ENCODE results near the gene LTBP1. TPM values are rescaled to one million over a fixed set of nuclear protein-coding genes. Genes with fewer than 3 reads are reported as not detected.

Gene LTBP1
- total RNA-seq, 1 donor = 33.7 TPM

DNA sequence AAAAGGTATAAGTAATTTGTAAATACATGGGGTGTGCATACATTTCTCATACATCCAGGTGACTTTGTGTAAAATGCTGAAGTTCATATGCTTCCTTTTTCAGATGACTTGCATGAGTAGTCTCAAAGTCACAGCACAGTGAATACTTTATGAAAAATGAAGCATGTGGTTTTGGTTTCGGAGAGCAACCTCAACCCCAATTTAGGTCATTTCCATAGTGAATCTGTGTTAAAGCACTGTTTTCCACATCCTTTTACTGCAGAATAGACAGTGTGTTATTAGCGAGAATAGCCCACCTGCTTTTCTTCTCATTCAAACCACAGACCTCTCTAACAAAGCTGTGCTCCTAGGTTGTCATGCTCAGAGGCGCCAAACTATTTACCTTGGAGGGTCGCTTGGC, 325.2 kb downstream of the LTBP1 start:
- TF ChIP-seq, protein P1, sequence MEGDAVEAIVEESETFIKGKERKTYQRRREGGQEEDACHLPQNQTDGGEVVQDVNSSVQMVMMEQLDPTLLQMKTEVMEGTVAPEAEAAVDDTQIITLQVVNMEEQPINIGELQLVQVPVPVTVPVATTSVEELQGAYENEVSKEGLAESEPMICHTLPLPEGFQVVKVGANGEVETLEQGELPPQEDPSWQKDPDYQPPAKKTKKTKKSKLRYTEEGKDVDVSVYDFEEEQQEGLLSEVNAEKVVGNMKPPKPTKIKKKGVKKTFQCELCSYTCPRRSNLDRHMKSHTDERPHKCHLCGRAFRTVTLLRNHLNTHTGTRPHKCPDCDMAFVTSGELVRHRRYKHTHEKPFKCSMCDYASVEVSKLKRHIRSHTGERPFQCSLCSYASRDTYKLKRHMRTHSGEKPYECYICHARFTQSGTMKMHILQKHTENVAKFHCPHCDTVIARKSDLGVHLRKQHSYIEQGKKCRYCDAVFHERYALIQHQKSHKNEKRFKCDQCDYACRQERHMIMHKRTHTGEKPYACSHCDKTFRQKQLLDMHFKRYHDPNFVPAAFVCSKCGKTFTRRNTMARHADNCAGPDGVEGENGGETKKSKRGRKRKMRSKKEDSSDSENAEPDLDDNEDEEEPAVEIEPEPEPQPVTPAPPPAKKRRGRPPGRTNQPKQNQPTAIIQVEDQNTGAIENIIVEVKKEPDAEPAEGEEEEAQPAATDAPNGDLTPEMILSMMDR (IDR thresholded peaks at IDR 0.05; ENCODE audit: insufficient read depth, low read depth, low read length) = no peak
- no peak overlapping the region for H3K4me3 ChIP-seq (ENCODE audit: low read depth, low read length)
- no peak for DNase-seq (ENCODE audit: low read depth)

DNA sequence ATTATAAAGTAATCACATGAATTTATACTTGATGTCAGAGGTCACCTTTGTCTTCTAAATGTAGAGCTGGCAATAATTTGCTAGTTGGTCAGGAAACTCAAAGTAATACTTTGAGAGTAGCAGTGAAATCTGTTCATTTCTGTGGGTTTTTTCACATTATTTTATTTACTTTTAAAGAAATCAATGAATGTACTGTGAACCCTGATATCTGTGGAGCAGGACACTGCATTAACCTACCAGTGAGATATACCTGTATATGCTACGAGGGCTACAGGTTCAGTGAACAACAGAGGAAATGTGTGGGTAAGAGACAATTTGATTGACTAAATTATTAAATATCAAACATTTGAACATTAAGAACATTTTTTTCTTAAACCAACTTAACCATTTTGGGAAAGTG, 326.7 kb downstream of the LTBP1 start:
- H3K4me3 ChIP-seq (ENCODE audit: low read depth, low read length) = no peak overlapping the region
- TF ChIP-seq, protein P1 (IDR thresholded peaks at IDR 0.05; ENCODE audit: insufficient read depth, low read depth, low read length) = no peak
- DNase-seq (ENCODE audit: low read depth) = no peak

DNA sequence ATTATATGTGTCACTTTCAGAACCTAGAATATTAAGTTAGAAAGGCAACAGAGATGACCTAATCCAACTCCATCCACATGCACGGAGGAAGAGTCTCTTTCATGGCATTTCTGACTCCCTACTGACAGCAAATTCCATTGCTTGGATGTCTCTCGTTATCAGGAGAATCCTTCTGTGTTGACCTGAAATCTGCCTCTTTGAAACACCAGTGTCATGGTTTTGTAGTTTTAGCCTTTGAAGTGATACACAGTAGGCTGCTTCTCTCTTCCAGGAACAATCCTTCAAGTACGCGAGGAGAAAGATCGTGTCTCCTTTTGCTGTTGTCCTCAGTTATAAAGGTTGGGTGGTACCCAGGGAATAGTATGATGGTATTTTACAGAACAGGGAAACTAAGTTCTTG, 327.8 kb downstream of the LTBP1 start:
- no peak for DNase-seq (ENCODE audit: low read depth)
- TF ChIP-seq, protein P1 (IDR thresholded peaks at IDR 0.05; ENCODE audit: insufficient read depth, low read depth, low read length) = no peak
- no peak overlapping the region for H3K4me3 ChIP-seq (ENCODE audit: low read depth, low read length)

DNA sequence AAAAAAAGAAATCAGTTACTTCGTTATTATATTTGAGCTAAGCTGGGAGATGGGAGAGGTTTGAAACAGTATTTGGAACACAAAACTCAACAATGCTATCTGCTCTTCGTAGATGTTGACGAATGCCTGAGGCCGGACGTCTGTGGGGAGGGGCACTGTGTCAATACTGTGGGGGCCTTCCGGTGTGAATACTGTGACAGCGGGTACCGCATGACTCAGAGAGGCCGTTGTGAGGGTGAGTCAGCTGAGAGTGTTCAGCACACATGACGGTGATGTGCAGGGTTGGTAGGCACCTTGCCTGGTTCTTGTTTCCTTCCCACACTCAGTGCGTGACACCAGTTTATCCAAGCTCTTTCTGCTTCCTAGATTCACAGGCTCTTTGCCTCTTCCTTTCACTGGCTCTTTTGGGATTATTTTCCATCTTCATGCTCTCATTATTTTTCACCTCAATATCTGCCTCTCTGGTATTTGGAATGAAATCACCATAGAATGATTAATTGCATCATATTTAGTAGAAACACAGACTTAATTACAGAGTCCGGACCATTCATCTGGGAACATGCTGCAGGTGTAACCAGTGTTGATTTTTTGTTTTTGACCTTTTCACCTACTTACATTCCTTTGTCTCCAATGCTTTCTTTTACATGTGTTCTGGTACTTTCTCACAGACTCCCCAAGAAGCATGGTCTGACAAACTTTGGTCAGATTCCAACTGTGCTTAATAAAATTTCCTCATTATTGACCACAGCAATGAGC, 329.1 kb downstream of the LTBP1 start:
- TF ChIP-seq, protein P1 (IDR thresholded peaks at IDR 0.05; ENCODE audit: insufficient read depth, low read depth, low read length) = no peak
- peak; percentile 78 for DNase-seq (ENCODE audit: low read depth)
- H3K4me3 ChIP-seq (ENCODE audit: low read depth, low read length) = no peak overlapping the region

DNA sequence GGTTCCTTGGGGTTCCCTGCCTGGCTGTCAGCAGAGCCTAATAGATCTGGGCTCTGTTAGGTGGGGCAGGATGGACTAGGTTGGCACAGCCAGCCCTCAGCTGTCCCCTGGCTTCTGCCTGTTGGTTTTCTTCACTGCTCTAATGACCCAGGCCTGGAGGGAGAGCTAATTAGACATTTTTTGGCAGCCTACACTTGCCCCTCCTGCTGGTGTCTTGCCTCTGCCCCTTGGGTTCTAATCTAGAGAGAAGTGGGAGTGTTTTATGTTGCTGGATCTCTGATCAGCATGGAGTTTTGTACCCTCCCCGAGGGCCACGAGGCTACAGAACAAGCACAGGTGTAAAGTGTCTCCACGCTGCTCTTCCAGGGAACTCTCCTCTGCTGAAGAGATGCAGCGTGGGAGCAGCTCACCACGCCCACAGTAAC, 330.3 kb downstream of the LTBP1 start:
- DNase-seq (ENCODE audit: low read depth) = no peak
- TF ChIP-seq, protein P1 (IDR thresholded peaks at IDR 0.05; ENCODE audit: insufficient read depth, low read depth, low read length) = no peak
- no peak overlapping the region for H3K4me3 ChIP-seq (ENCODE audit: low read depth, low read length)

DNA sequence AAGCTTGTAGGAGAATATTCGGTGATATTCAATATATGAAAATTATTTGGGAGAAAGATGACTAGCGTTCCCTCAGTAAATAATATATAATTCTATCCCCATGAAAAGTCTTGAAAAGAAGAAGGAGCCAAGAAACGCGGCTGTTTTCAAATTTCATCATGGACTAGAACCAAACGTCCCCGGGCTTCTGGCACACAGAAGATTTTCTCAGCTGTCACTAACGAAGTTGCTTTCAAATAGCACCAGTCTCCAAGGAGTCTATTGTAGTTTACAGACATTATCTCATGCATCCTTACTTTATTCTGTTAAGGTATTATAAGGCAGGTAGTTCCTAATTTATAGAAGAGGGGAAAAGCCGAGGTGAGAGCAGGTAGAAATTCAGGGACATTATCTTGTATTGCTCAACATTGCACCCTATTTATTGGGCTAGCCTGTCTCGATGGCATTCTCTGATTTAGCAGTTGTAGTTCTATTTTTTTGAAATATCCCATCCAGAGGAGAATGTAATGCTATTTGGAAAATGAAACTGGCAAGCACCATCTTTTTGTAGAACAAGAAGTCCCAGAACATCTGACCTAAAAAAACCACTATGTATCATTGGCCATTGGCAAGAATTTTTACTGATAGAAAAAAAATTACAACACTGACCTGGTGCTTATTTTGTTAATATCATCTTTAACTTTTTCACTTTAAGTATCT, 331.6 kb downstream of the LTBP1 start:
- H3K4me3 ChIP-seq (ENCODE audit: low read depth, low read length) = no peak overlapping the region
- TF ChIP-seq, protein P1 (IDR thresholded peaks at IDR 0.05; ENCODE audit: insufficient read depth, low read depth, low read length) = no peak
- DNase-seq (ENCODE audit: low read depth) = no peak
